Right kidney (tissue), 1 donor: ENCODE measurements around the gene CFAP70.
"Not testable (repeated sequence)": the region's sequence is repeated elsewhere in the genome, so short reads cannot be mapped to it uniquely, and the experiment has no call there.

Experiments
- DNase-seq: peaks from one replicate; pipeline ENCODE4 v3.0.0-alpha.2; 2016

CFAP70 gene

GRCh38 chr10:73339436-73339835 lies 19.2 kb downstream of the CFAP70 start:
- no peak for DNase-seq

DNA sequence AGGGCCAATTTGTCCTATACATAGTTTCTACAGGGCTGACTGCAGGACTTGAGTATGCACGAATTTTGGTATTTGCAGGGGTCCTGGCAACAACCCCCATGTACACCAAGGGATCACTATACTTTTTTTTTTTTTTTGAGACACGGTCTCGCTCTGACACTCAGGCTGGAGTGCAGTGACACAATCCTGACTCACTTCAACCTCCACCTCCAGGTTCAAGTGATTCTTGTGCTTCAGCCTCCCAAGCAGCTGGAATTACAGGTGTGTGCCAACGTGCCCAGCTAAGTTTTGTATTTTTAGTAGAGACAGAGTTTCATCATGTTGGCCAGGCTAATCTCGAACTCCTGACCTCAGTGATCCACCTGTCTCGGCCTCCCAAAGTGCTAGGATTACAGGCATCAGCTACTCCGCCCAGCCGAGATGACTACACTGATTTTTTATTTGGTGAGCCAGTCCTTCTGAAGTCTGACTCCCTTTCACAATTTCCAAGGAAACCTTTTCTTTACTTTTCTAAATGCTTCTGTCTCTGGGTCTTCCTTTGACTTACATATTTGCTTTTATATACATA lies 19.8 kb downstream of the CFAP70 start:
- no peak for DNase-seq

DNA sequence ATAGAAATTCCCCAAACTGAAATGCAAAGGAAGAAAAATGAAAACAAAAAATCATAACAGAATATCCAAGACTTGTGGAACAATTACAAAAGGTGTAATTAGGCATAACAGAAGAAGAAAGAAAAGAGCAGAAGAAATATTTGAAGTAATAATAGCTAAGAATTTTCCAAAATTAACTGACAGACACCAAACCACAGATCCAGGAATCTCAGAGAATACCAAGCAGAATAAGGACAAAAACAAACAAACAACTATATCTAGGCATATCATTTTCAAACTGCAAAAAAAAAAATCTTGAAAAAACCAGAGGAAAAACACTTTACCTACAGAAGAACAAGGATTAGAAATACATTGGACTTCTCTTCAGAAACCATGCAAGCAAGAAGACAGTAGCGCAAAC lies 25.5 kb downstream of the CFAP70 start:
- no peak for DNase-seq

GRCh38 chr10:73332379-73332778 lies 26.3 kb downstream of the CFAP70 start:
- no peak for DNase-seq

GRCh38 chr10:73328523-73328922 lies 30.1 kb downstream of the CFAP70 start:
- not testable (repeated sequence) for DNase-seq

DNA sequence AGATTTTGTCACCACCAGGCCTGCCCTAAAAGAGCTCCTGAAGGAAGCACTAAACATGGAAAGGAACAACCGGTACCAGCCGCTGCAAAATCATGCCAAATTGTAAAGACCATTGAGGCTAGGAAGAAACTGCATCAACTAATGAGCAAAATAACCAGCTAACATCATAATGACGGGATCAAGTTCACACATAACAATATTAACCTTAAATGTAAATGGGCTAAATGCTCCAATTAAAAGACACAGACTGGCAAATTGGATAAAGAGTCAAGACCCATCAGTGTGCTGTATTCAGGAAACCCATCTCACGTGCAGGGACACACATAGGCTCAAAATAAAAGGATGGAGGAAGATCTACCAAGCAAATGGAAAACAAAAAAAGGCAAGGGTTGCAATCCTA lies 33.4 kb downstream of the CFAP70 start:
- not testable (repeated sequence) for DNase-seq

GRCh38 chr10:73323582-73323981 lies 35.1 kb downstream of the CFAP70 start:
- not testable (repeated sequence) for DNase-seq

GRCh38 chr10:73310475-73310874 lies 48.2 kb downstream of the CFAP70 start:
- no peak for DNase-seq

- no peak for DNase-seq
Observed at GRCh38 chr10:73307203-73307800, 51.4 kb downstream of the CFAP70 start.

DNA sequence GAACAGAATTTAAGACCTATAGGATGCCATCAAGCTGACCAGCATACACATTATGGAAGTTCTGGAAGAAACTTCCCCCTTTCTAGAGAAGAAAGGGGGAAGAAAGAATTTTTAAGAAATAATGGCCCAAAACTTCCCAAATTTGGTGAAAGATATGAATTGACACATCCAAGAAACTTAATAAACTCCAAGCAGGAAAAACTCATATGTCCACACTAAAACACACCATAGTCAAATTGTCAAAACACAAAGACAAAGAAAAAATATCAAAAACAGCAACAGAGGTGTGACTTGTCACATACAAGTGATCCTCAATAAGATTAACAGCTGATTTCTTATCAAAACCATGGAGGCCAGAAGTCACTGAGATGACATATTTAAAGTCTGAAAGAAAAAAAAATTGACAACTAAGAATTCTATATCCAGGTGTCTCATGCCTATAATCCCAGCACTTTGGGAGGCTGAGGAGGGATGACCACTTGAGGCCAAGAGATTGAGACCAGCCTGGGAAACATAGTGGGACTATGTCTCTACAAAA lies 52.4 kb downstream of the CFAP70 start:
- DNase-seq: no peak

GRCh38 chr10:73296946-73297345 lies 61.7 kb downstream of the CFAP70 start:
- no peak for DNase-seq

- DNase-seq: no peak
Observed at GRCh38 chr10:73293461-73293860, 65.2 kb downstream of the CFAP70 start.

DNA sequence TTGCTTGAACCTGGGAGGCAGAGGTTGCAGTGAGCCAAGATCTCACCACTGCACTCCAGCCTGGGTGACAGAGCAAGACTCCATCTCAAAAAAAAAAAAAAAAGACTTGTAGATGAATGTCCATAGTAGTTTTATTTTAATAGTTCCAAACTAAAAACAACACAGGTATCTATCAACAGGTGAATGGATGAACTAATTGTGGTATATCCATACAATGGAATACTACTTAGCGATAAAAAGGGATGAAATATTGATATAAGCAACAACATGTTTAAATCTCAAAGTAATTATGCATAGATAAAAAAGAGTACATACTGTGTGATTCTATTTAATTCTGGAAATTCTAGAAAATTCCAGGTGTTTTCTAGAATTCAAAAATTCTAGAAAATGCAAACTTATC lies 68.7 kb downstream of the CFAP70 start:
- DNase-seq: no peak

DNA sequence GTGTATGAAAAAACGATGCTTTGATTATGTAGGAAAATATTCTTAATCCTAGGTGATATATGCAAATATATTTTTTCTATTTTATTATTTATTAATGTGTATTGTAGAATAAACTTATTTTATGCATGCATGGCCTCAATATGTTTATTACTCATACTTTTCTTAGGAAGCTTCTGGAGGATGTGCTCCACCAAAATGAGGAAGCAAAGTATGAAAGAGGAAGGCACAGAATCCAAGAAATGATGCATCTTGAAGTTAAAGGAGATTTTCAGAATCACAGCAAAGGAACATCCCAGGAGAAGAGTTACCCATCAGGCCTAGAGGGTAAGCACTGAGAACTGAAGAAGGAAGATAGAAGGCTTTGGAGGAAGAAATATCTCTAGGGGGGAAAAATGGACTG lies 71.2 kb downstream of the CFAP70 start:
- DNase-seq: no peak

DNA sequence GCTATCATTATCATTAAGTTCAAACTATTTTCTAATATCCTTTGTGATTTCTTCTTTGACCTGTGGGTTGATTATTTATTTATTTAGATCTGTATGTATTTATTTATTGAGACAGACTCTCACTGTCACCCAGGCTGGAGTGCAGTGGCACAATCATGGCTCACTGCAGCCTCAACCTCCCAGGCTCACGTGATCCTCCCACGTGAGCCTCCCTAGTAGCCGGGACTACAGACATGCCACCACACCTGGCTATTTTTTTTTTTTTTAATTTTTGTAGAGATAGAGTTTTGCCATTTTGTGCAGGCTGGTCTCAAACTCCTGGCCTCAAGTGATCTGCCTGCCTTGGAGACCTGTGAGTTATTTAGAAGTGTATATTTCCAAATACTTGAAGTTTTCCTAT lies 77.6 kb downstream of the CFAP70 start:
- DNase-seq: no peak

DNA sequence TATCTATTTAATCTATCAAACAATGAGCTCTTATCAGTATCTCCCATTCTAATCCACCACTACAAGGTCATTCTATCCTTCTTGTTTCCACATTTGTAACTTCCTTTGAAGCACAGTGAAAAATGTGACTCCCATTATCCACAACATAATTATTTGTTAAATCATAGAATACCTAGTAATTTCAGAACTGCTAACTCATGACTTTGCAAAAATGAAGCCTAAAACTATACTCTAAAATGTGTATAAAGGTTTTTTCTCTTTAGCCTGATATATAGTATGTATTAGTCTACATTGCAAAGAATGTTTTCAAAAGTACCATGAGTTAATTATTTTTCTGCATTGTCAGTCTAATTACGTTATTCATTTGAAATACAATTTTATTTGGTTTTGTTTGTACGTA lies 94.2 kb downstream of the CFAP70 start:
- DNase-seq: no peak

DNA sequence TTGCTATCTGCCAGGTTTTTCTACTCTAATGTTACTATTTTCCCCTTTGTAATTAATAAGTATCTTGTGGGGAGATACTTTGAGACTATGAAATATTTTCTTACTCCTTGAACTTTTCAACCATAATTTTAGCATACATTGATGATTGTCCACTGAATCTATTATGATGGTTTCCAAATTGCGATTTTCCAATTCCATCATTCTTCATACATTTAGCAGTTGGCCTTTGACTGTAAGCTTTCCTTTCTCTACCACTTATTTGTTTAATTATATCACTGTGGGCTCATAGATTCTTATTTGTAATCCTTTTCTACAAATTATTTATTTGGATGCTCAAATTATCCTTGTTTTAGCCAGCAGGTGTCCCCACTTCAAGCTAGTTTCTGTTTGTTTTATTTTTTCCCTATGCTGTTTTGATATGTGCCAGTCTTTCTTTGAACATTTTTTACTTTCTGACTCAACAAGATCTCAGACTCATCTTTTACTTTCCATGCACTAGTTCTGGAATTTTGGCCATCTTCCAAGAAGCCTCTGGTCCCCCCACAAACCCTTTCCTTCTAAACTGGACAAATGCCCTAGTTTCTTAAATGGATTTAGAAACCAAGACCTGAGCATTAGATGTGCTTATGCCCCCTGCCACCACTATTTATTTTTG lies 94.8 kb downstream of the CFAP70 start:
- no peak for DNase-seq

- DNase-seq: no peak
Observed at GRCh38 chr10:73262880-73263555, 95.6 kb downstream of the CFAP70 start.

- no peak for DNase-seq
Observed at GRCh38 chr10:73262105-73262730, 96.4 kb downstream of the CFAP70 start.

DNA sequence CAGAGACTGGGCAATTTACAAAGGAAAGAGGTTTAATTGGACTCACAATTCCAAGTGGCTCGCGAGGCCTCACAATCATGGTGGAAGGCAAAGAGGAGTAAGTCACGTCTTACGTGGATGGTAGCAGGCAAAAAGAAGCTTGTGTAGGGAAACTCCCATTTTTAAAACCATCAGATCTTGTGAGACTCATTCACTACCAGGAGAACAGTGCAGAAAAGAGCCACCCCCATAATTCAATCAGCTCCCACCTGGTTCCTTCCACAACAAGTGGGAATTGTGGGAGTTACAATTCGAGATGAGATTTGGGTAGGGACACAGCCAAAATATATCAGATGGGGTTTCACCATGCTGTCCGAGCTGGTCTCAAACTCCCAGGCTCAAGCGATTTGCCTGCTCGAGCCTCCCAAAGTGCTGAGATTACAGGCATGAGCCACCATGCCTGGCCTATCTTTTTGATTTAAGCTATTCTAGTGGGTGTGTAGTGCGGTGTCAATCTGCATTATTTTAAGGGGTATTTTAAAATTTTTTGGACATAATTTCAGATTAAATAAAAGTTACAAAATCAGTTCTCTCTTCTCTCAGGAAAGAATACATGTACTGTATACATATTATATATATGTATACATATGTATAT lies 97.2 kb downstream of the CFAP70 start:
- DNase-seq: no peak

DNA sequence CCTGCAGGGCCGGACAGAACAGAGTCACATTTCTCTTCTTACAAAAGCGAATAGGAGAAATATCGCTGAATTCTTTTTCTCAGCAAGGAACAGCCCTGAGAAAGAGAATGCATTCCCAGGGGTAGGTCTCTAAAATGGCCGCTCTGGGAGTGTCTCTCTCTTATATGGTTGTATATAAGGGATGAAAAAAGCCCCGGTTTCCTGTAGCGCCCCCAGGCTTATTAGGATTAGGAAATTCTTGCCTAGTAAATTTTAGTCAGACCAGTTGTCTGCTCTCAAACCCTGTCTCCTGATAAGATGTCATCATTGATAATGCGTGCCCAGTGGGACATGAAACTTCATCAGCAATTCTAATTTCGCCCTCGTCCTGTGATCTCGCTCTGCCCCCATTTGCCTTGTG lies 100.1 kb downstream of the CFAP70 start:
- not testable (repeated sequence) for DNase-seq

DNA sequence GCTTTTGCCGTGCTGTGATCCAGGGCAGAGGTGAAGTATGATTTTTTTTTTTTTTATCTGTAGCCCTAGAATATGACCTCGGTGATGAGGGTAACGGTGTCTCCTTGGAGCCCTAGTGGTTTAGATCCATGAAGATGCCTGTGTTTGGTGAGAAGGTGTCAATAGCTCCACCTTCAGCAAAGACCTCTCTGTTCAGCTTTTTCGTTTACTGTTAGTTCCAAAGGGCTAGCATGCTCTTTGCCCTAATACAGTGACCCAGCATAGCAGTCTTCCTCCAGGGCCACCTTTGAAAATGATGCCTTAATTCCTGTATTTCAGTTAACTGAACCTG lies 105.5 kb downstream of the CFAP70 start:
- no peak for DNase-seq
